GM12878 (cell line): Measurements from ENCODE around the gene SUMF1. TPM values are rescaled to one million over a fixed set of nuclear protein-coding genes. Genes with fewer than 3 reads are reported as not detected.

Experiments used
- ATF3 ChIP-seq: IDR thresholded peaks from 2 replicates; pipeline ENCODE4 v1.6.1; 2011; ENCODE audit warnings: low read depth, mild to moderate bottlenecking, low read length, moderate library complexity, borderline replicate concordance; ENCODE audit errors: extremely low read depth
- BHLHE40 ChIP-seq, 2 experiments: fragments of 450-650 bp in 1 of 2; IDR thresholded peaks; 2 replicates each; pipeline ENCODE4 v1.6.1; 2011 to 2017; ENCODE audit warnings: low read depth in 2 of 2, borderline replicate concordance in 1 of 2, improper control_type of control experiment in 1 of 2, low read length in 1 of 2, mild to moderate bottlenecking in 1 of 2
- BMI1 ChIP-seq: fragments of 450-650 bp; IDR thresholded peaks from 2 replicates; pipeline ENCODE4 v1.6.1; 2016; ENCODE audit warnings: mild to moderate bottlenecking, moderate library complexity, borderline replicate concordance
- CTCF ChIP-seq, 3 experiments: IDR thresholded peaks in 2 of 3; conservative IDR thresholded peaks in 1 of 3; 2 replicates each; pipeline ENCODE4 v1.5.1; 2011; ENCODE audit warnings: low read depth in 3 of 3, low read length in 3 of 3, mild to moderate bottlenecking in 3 of 3, control low read depth in 2 of 3, moderate library complexity in 2 of 3, inconsistent platforms in 1 of 3, mixed read lengths in 1 of 3; ENCODE audit not compliant: control insufficient read depth in 2 of 3, insufficient read depth in 1 of 3; ENCODE audit errors: extremely low read depth in 1 of 3
- FOXM1 ChIP-seq: IDR thresholded peaks from 2 replicates; pipeline ENCODE4 v1.6.1; 2012; ENCODE audit warnings: low read depth, mild to moderate bottlenecking, inconsistent platforms, low read length, moderate library complexity
- IRF3 ChIP-seq: fragments of 450-650 bp; IDR thresholded peaks from 2 replicates; pipeline ENCODE4 v1.6.1; 2014; ENCODE audit warnings: mild to moderate bottlenecking
- NFIC ChIP-seq: IDR thresholded peaks from 2 replicates; pipeline ENCODE4 v1.6.1; 2012; ENCODE audit warnings: low read depth, mild to moderate bottlenecking, inconsistent platforms, low read length, moderate library complexity
- PBX3 ChIP-seq: IDR thresholded peaks from 2 replicates; pipeline ENCODE4 v1.6.1; 2011; ENCODE audit warnings: mild to moderate bottlenecking, low read depth, low read length, moderate library complexity; ENCODE audit not compliant: insufficient replicate concordance
- PKNOX1 ChIP-seq: fragments of 450-650 bp; IDR thresholded peaks from 2 replicates; pipeline ENCODE4 v1.6.1; 2016; ENCODE audit warnings: mild to moderate bottlenecking
- SUPT20H ChIP-seq: IDR thresholded peaks from 2 replicates; pipeline ENCODE4 v1.6.1; 2011; ENCODE audit warnings: low read depth, mild to moderate bottlenecking, low read length, moderate library complexity, borderline replicate concordance; ENCODE audit not compliant: control insufficient read depth
- TAF1 ChIP-seq: IDR thresholded peaks from 2 replicates; pipeline ENCODE4 v1.6.1; 2011; ENCODE audit warnings: mild to moderate bottlenecking, low read depth, low read length, borderline replicate concordance
- ZBTB4 ChIP-seq: fragments of 450-650 bp; formaldehyde crosslinking; IDR thresholded peaks from 2 replicates; pipeline ENCODE4 v1.4.0; 2022; ENCODE audit warnings: mild to moderate bottlenecking, moderate library complexity
- polyA plus RNA-seq, 11 experiments: library from polyadenylated mRNA; depleted of rRNA in 4 of 11; unstranded in 6 of 11; stranded (reverse) in 5 of 11; fragments of >200 nt; fragmentation: Nextera tagmentation in 4 of 11; fragmentation: Illumina TruSeq in 1 of 11; extraction: Ambion mirVana in 4 of 11; extraction: Trizol in 1 of 11; gene quantifications; 1 replicate in 1 of 11; 2 replicates in 10 of 11; pipeline versions ENCODE4 v1.2.1 to v1.2.3, GENCODE V29; 2011 to 2016; ENCODE audit warnings: inconsistent platforms in 2 of 11, missing spikeins in 2 of 11, low read depth in 1 of 11
- total RNA-seq, 4 experiments: library from RNA; depleted of rRNA in 3 of 4; stranded (reverse); fragments of >200 nt in 3 of 4; fragmentation: Illumina TruSeq in 1 of 4; extraction: Trizol in 1 of 4; gene quantifications; 2 replicates each; pipeline versions ENCODE4 v1.2.1 to v1.2.3, GENCODE V29; 2013 to 2021

SUMF1 gene
- total and polyA plus RNA-seq, 10 of the 15 experiments (the other 5 are each of a cell fraction or from before 2014, with no cell fraction given): 3.2 to 14.3 (median 8.5) TPM

GRCh38 chr3:4394048-4394447, 73.0 kb downstream of the SUMF1 start (continued):
- TF ChIP-seq CTCF (IDR thresholded peaks at IDR 0.05 in 2 of 3, conservative IDR thresholded peaks at IDR 0.05 in 1 of 3; ENCODE audit: control insufficient read depth in 2 of 3, extremely low read depth in 1 of 3, insufficient read depth in 1 of 3, low read depth in 3 of 3, low read length in 3 of 3) (no peak), BHLHE40 (IDR thresholded peaks at IDR 0.05; ENCODE audit: borderline replicate concordance in 1 of 2, low read depth in 2 of 2, low read length in 1 of 2) (no peak), ATF3 (no peak), FOXM1 (no peak), PKNOX1 (no peak), SUPT20H (no peak), IRF3 (no peak), TAF1 (no peak), BMI1 (no peak), ZBTB4 (no peak), NFIC (no peak), PBX3 (no peak)
